ENCODE results near the gene ALKBH8.
"Not testable (repeated sequence)": the region's sequence is repeated elsewhere in the genome, so short reads cannot be mapped to it uniquely, and the experiment has no call there.

Gene ALKBH8

GRCh38 chr11:107570015-107570414, 4.5 kb upstream of the ALKBH8 start:
- Histone ChIP-seq H2BK5ac (ENCODE audit: low read depth, low read length, poor library complexity, severe bottlenecking) (no peak overlapping the region), H4K91ac (ENCODE audit: low read length) (no peak overlapping the region), H3K4me3 (ENCODE audit: insufficient read depth in 1 of 2, low read depth in 1 of 2, low read length in 2 of 2) (no peak overlapping the region), H3K9me3 (ENCODE audit: control insufficient read depth, low read length) (no peaks in the 10 kb centered on the region), H2AK5ac (ENCODE audit: low read length, severe bottlenecking) (no peak overlapping the region), H3K36me3 (ENCODE audit: control insufficient read depth in 1 of 2, insufficient read depth in 2 of 2, low read depth in 1 of 2, low read length in 2 of 2) (no peaks in the 10 kb centered on the region), H3K4me2 (ENCODE audit: low read length, poor library complexity, severe bottlenecking) (no peak overlapping the region), H3K27me3 (ENCODE audit: control insufficient read depth in 1 of 2, insufficient read depth in 1 of 2, low read length in 2 of 2) (peaks cover 0 to 4% of the 10 kb centered on the region in 2 experiments), H3K4me1 (ENCODE audit: control insufficient read depth, insufficient read depth, low read depth, low read length) (peaks cover 3% of the 10 kb centered on the region), H3K14ac (ENCODE audit: low read length in 2 of 2) (no peak overlapping the region), H3K4ac (ENCODE audit: low read depth in 1 of 2, low read length in 2 of 2) (no peak overlapping the region), H2BK15ac (ENCODE audit: low read depth, poor library complexity, severe bottlenecking) (no peak overlapping the region), H3K27ac (ENCODE audit: low read length, poor library complexity, severe bottlenecking) (no peak overlapping the region), H2BK12ac (ENCODE audit: low read length in 2 of 2) (no peak overlapping the region), H3K18ac (ENCODE audit: low read depth in 1 of 2, low read length in 2 of 2) (no peak overlapping the region), H3K79me1 (replicated peaks; ENCODE audit: low read length, poor library complexity, severe bottlenecking) (peaks cover 4% of the 10 kb centered on the region), H2BK120ac (ENCODE audit: low read depth, low read length) (no peak overlapping the region), H3K9ac (ENCODE audit: low read length) (no peak overlapping the region), H3K23ac (ENCODE audit: low read length in 2 of 2) (no peak overlapping the region), H4K8ac (ENCODE audit: low read length) (no peak overlapping the region), H2AFZ (ENCODE audit: low read depth, low read length) (no peak overlapping the region)
- no peak for DNase-seq
- 85% methylated on average over 12 of the region's 12 CpGs for WGBS

GRCh38 chr11:107567739-107568335, 2.3 kb upstream of the ALKBH8 start:
- Histone ChIP-seq H2BK120ac (ENCODE audit: low read depth, low read length) (no peak overlapping the region), H3K36me3 (ENCODE audit: control insufficient read depth in 1 of 2, insufficient read depth in 2 of 2, low read depth in 1 of 2, low read length in 2 of 2) (no peaks in the 10 kb centered on the region), H4K8ac (ENCODE audit: low read length) (no peak overlapping the region), H3K18ac (ENCODE audit: low read depth in 1 of 2, low read length in 2 of 2) (no peak overlapping the region), H4K91ac (ENCODE audit: low read length) (no peak overlapping the region), H2BK5ac (ENCODE audit: low read depth, low read length, poor library complexity, severe bottlenecking) (no peak overlapping the region), H3K14ac (ENCODE audit: low read length in 2 of 2) (no peak overlapping the region), H3K4me2 (ENCODE audit: low read length, poor library complexity, severe bottlenecking) (no peak overlapping the region), H2BK12ac (ENCODE audit: low read length in 2 of 2) (no peak overlapping the region), H2BK15ac (ENCODE audit: low read depth, poor library complexity, severe bottlenecking) (no peak overlapping the region), H3K4me3 (ENCODE audit: insufficient read depth in 1 of 2, low read depth in 1 of 2, low read length in 2 of 2) (no peak overlapping the region), H2AFZ (ENCODE audit: low read depth, low read length) (no peak overlapping the region), H3K23ac (ENCODE audit: low read length in 2 of 2) (no peak overlapping the region), H2AK5ac (ENCODE audit: low read length, severe bottlenecking) (no peak overlapping the region), H3K4me1 (ENCODE audit: control insufficient read depth, insufficient read depth, low read depth, low read length) (peaks cover 6% of the 10 kb centered on the region), H3K9me3 (ENCODE audit: control insufficient read depth, low read length) (no peaks in the 10 kb centered on the region), H3K27me3 (ENCODE audit: control insufficient read depth in 1 of 2, insufficient read depth in 1 of 2, low read length in 2 of 2) (peaks cover 0 to 4% of the 10 kb centered on the region in 2 experiments), H3K4ac (ENCODE audit: low read depth in 1 of 2, low read length in 2 of 2) (no peak overlapping the region), H3K9ac (ENCODE audit: low read length) (peak overlapping the region; percentile 37), H3K27ac (ENCODE audit: low read length, poor library complexity, severe bottlenecking) (no peak overlapping the region), H3K79me1 (replicated peaks; ENCODE audit: low read length, poor library complexity, severe bottlenecking) (peaks cover 4% of the 10 kb centered on the region)
- DNase-seq = no peak
- WGBS = 98% methylated on average over 5 of the region's 5 CpGs

GRCh38 chr11:107566569-107566968, 1.0 kb upstream of the ALKBH8 start:
- Histone ChIP-seq H3K9me3 (ENCODE audit: control insufficient read depth, low read length) (no peaks in the 10 kb centered on the region), H2BK120ac (ENCODE audit: low read depth, low read length) (no peak overlapping the region), H4K8ac (ENCODE audit: low read length) (no peak overlapping the region), H2AK5ac (ENCODE audit: low read length, severe bottlenecking) (no peak overlapping the region), H3K27ac (ENCODE audit: low read length, poor library complexity, severe bottlenecking) (no peak overlapping the region), H3K36me3 (ENCODE audit: control insufficient read depth in 1 of 2, insufficient read depth in 2 of 2, low read depth in 1 of 2, low read length in 2 of 2) (no peaks in the 10 kb centered on the region), H3K23ac (ENCODE audit: low read length in 2 of 2) (no peak overlapping the region), H2BK15ac (ENCODE audit: low read depth, poor library complexity, severe bottlenecking) (no peak overlapping the region), H2AFZ (ENCODE audit: low read depth, low read length) (no peak overlapping the region), H3K18ac (ENCODE audit: low read depth in 1 of 2, low read length in 2 of 2) (no peak overlapping the region), H3K4me3 (ENCODE audit: insufficient read depth in 1 of 2, low read depth in 1 of 2, low read length in 2 of 2) (no peak overlapping the region), H2BK12ac (ENCODE audit: low read length in 2 of 2) (no peak overlapping the region), H3K14ac (ENCODE audit: low read length in 2 of 2) (no peak overlapping the region), H3K4me2 (ENCODE audit: low read length, poor library complexity, severe bottlenecking) (no peak overlapping the region), H3K79me1 (replicated peaks; ENCODE audit: low read length, poor library complexity, severe bottlenecking) (peaks cover 4% of the 10 kb centered on the region), H4K91ac (ENCODE audit: low read length) (no peak overlapping the region), H3K4ac (ENCODE audit: low read depth in 1 of 2, low read length in 2 of 2) (no peak overlapping the region), H3K4me1 (ENCODE audit: control insufficient read depth, insufficient read depth, low read depth, low read length) (peaks cover 6% of the 10 kb centered on the region), H3K9ac (ENCODE audit: low read length) (no peak overlapping the region), H3K27me3 (ENCODE audit: control insufficient read depth in 1 of 2, insufficient read depth in 1 of 2, low read length in 2 of 2) (peaks cover 0 to 4% of the 10 kb centered on the region in 2 experiments), H2BK5ac (ENCODE audit: low read depth, low read length, poor library complexity, severe bottlenecking) (no peak overlapping the region)
- DNase-seq = no peak
- WGBS = 69% methylated on average over 2 of the region's 2 CpGs

- Histone ChIP-seq H3K27ac (ENCODE audit: low read length, poor library complexity, severe bottlenecking) (peak overlapping the region; percentile 91), H2AFZ (ENCODE audit: low read depth, low read length) (peak overlapping the region; percentile 100), H3K4me3 (ENCODE audit: insufficient read depth in 1 of 2, low read depth in 1 of 2, low read length in 2 of 2) (peak overlapping the region in 1 of 2 experiments; percentile 98), H3K4me2 (ENCODE audit: low read length, poor library complexity, severe bottlenecking) (peak overlapping the region; percentile 54), H4K8ac (ENCODE audit: low read length) (peak overlapping the region; percentile 48), H3K9ac (ENCODE audit: low read length) (peak overlapping the region; percentile 93), H3K18ac (ENCODE audit: low read depth in 1 of 2, low read length in 2 of 2) (peak overlapping the region in 1 of 2 experiments; percentile 15), H3K4ac (ENCODE audit: low read depth in 1 of 2, low read length in 2 of 2) (peak overlapping the region in 1 of 2 experiments; percentile 33)
- H3K9me3 ChIP-seq (ENCODE audit: control insufficient read depth, low read length); H2BK120ac ChIP-seq (ENCODE audit: low read depth, low read length); H2AK5ac ChIP-seq (ENCODE audit: low read length, severe bottlenecking); H4K91ac ChIP-seq (ENCODE audit: low read length); H2BK15ac ChIP-seq (ENCODE audit: low read depth, poor library complexity, severe bottlenecking); H2BK12ac ChIP-seq (ENCODE audit: low read length in 2 of 2); H3K4me1 ChIP-seq (ENCODE audit: control insufficient read depth, insufficient read depth, low read depth, low read length); H3K36me3 ChIP-seq (ENCODE audit: control insufficient read depth in 1 of 2, insufficient read depth in 2 of 2, low read depth in 1 of 2, low read length in 2 of 2); H2BK5ac ChIP-seq (ENCODE audit: low read depth, low read length, poor library complexity, severe bottlenecking); H3K14ac ChIP-seq (ENCODE audit: low read length in 2 of 2); H3K27me3 ChIP-seq (ENCODE audit: control insufficient read depth in 1 of 2, insufficient read depth in 1 of 2, low read length in 2 of 2); H3K79me1 ChIP-seq (replicated peaks; ENCODE audit: low read length, poor library complexity, severe bottlenecking); H3K23ac ChIP-seq (ENCODE audit: low read length in 2 of 2): not testable (repeated sequence)
- 37% methylated on average over 9 of the region's 9 CpGs for WGBS
- DNase-seq = peak; percentile 28
Observed at GRCh38 chr11:107565955-107566501, 493 bp upstream of the ALKBH8 start.

Data from mesenchymal stem cell (in vitro differentiated cells and primary cell).